ENCODE results near the gene HAND2.

The HAND2 gene

GRCh38 chr4:173529477-173530325, at the start of gene HAND2:
Gene HAND2, minus strand, starts transcription at chr4:173530229. Its CDS starts 940 bp downstream, at chr4:173529289.
- no peak for DNase-seq (ENCODE audit: low read depth)

GRCh38 chr4:173578956-173579355, 48.9 kb upstream of the HAND2 start:
- no peak for DNase-seq (ENCODE audit: low read depth)

- DNase-seq (ENCODE audit: low read depth), result no peak
Measured at GRCh38 chr4:173577963-173578362, 47.9 kb upstream of the HAND2 start.

GRCh38 chr4:173575482-173576152, 45.6 kb upstream of the HAND2 start:
- no peak for DNase-seq (ENCODE audit: low read depth)

- DNase-seq (ENCODE audit: low read depth), result no peak
Measured at GRCh38 chr4:173573725-173574124, 43.7 kb upstream of the HAND2 start.

- no peak for DNase-seq (ENCODE audit: low read depth)
Measured at GRCh38 chr4:173573286-173573685, 43.3 kb upstream of the HAND2 start.

- no peak for DNase-seq (ENCODE audit: low read depth)
Measured at GRCh38 chr4:173572493-173573129, 42.6 kb upstream of the HAND2 start.

GRCh38 chr4:173571620-173572019, 41.6 kb upstream of the HAND2 start:
- DNase-seq (ENCODE audit: low read depth), result no peak

- DNase-seq (ENCODE audit: low read depth), result no peak
Measured at GRCh38 chr4:173565281-173565680, 35.3 kb upstream of the HAND2 start.

- DNase-seq (ENCODE audit: low read depth), result no peak
Measured at GRCh38 chr4:173564461-173564860, 34.4 kb upstream of the HAND2 start.

- no peak for DNase-seq (ENCODE audit: low read depth)
Measured at GRCh38 chr4:173560896-173561295, 30.9 kb upstream of the HAND2 start.

GRCh38 chr4:173556398-173557131, 26.5 kb upstream of the HAND2 start:
- no peak for DNase-seq (ENCODE audit: low read depth)

- DNase-seq (ENCODE audit: low read depth), result no peak
Measured at GRCh38 chr4:173547889-173548288, 17.9 kb upstream of the HAND2 start.

GRCh38 chr4:173546776-173547175, 16.7 kb upstream of the HAND2 start:
- no peak for DNase-seq (ENCODE audit: low read depth)

- no peak for DNase-seq (ENCODE audit: low read depth)
Measured at GRCh38 chr4:173545440-173545839, 15.4 kb upstream of the HAND2 start.

GRCh38 chr4:173543266-173543665, 13.2 kb upstream of the HAND2 start:
- DNase-seq (ENCODE audit: low read depth), result no peak

- DNase-seq (ENCODE audit: low read depth), result no peak
Measured at GRCh38 chr4:173539986-173540385, 10.0 kb upstream of the HAND2 start.

GRCh38 chr4:173538909-173539445, 8.9 kb upstream of the HAND2 start:
- DNase-seq (ENCODE audit: low read depth), result no peak

- DNase-seq (ENCODE audit: low read depth), result no peak
Measured at GRCh38 chr4:173538148-173538908, 8.3 kb upstream of the HAND2 start.

GRCh38 chr4:173537613-173538147, 7.7 kb upstream of the HAND2 start:
- no peak for DNase-seq (ENCODE audit: low read depth)
